Common myeloid progenitor, CD34-positive (primary cell): ENCODE results near the gene PTPRT.

ENCODE experiments used
- CTCF ChIA-PET: fragments of 350-600 bp; sonication (Branson Sonifier 250); formaldehyde crosslinking; loops from one replicate; lab custom pipeline; 2021; ENCODE audit warnings: antibody characterized with exemption; lab: Charles Lee
- POLR2A ChIA-PET: fragments of 350-600 bp; sonication (Branson Sonifier 250); formaldehyde crosslinking; loops from one replicate; lab custom pipeline; 2021; ENCODE audit warnings: antibody characterized with exemption; lab: Charles Lee
- DNase-seq, 3 donors: peaks; one replicate each; pipeline versions ENCODE4 v3.0.0 to v3.0.0-alpha.2; 2013
- H3K27ac ChIP-seq, 2 experiments: 1 replicate in 1 of 2; 2 replicates in 1 of 2; pipeline ENCODE4 v1.7.0; 2013; ENCODE audit warnings: inconsistent platforms in 2 of 2, low read length in 2 of 2, mild to moderate bottlenecking in 2 of 2, low read depth in 1 of 2, moderate library complexity in 1 of 2; ENCODE audit not compliant: severe bottlenecking in 2 of 2, insufficient read depth in 1 of 2, poor library complexity in 1 of 2
- H3K27me3 ChIP-seq, 5 experiments: replicated peaks in 2 of 5; 1 replicate in 3 of 5; 2 replicates in 2 of 5; pipeline versions ENCODE4 v1.6.1 to v1.7.0; 2013; ENCODE audit warnings: low read length in 4 of 5, mild to moderate bottlenecking in 2 of 5, moderate library complexity in 2 of 5, inconsistent platforms in 1 of 5; ENCODE audit not compliant: insufficient read depth in 5 of 5, control insufficient read depth in 4 of 5
- H3K36me3 ChIP-seq, 4 experiments: 1 replicate in 2 of 4; 2 replicates in 2 of 4; pipeline versions ENCODE4 v1.6.1 to v1.7.0; 2013; ENCODE audit warnings: low read length in 3 of 4, control low read depth in 1 of 4, mild to moderate bottlenecking in 1 of 4; ENCODE audit not compliant: control insufficient read depth in 4 of 4, insufficient read depth in 4 of 4
- H3K4me1 ChIP-seq, 4 experiments: 1 replicate in 3 of 4; 2 replicates in 1 of 4; pipeline versions ENCODE4 v1.6.1 to v1.7.1; 2013; ENCODE audit warnings: low read length in 3 of 4, mild to moderate bottlenecking in 3 of 4, control low read depth in 1 of 4, inconsistent platforms in 1 of 4, moderate library complexity in 1 of 4; ENCODE audit not compliant: control insufficient read depth in 4 of 4, insufficient read depth in 4 of 4; ENCODE audit errors: control extremely low read depth in 1 of 4
- H3K4me3 ChIP-seq, 7 experiments: 1 replicate in 4 of 7; 2 replicates in 3 of 7; pipeline versions ENCODE4 v1.5.1 to v1.7.0; 2013; ENCODE audit warnings: mild to moderate bottlenecking in 7 of 7, low read length in 6 of 7, moderate library complexity in 6 of 7, inconsistent platforms in 2 of 7, low read depth in 2 of 7, control low read depth in 1 of 7; ENCODE audit not compliant: insufficient read depth in 4 of 7, control insufficient read depth in 1 of 7; ENCODE audit errors: extremely low read depth in 1 of 7
- H3K9me3 ChIP-seq, 5 experiments: 1 replicate in 4 of 5; 2 replicates in 1 of 5; pipeline versions ENCODE4 v1.6.1 to v1.7.1; 2013; ENCODE audit warnings: low read length in 4 of 5, mild to moderate bottlenecking in 2 of 5, inconsistent platforms in 1 of 5, low read depth in 1 of 5, moderate library complexity in 1 of 5; ENCODE audit not compliant: control insufficient read depth in 4 of 5, insufficient read depth in 2 of 5; ENCODE audit errors: control extremely low read depth in 1 of 5
- WGBS: methylation state at CpG from one replicate; pipeline ENCODE4 v1.1.5; 2013; ENCODE audit not compliant: insufficient coverage; 5-methylcytosine and 5-hydroxymethylcytosine counted together

PTPRT gene

GRCh38 chr20:43137160-43137559 lies 52.5 kb downstream of the PTPRT start:
- no peaks in the 10 kb centered on the region for H3K9me3 ChIP-seq
- WGBS, result no CpG with 5 or more reads among the region's 1 CpG
- no peaks in the 10 kb centered on the region for H3K36me3 ChIP-seq
- no peak overlapping the region for H3K4me3 ChIP-seq
- H3K27ac ChIP-seq, result no peak overlapping the region
- CTCF ChIA-PET, result no interaction called here
- no peak for DNase-seq
- POLR2A ChIA-PET, result no interaction called here
- no peaks in the 10 kb centered on the region for H3K4me1 ChIP-seq
- H3K27me3 ChIP-seq, result peaks cover 0 to 2% (median 0%) of the 10 kb centered on the region in 5 experiments

GRCh38 chr20:43124241-43124640 lies 65.5 kb downstream of the PTPRT start:
- no peaks in the 10 kb centered on the region for H3K36me3 ChIP-seq
- H3K4me3 ChIP-seq, result no peak overlapping the region
- DNase-seq, result no peak
- no peaks in the 10 kb centered on the region for H3K9me3 ChIP-seq
- CTCF ChIA-PET, result no interaction called here
- WGBS, result no CpG with 5 or more reads among the region's 5 CpGs
- no peaks in the 10 kb centered on the region for H3K27me3 ChIP-seq
- POLR2A ChIA-PET, result no interaction called here
- no peak overlapping the region for H3K27ac ChIP-seq
- H3K4me1 ChIP-seq, result no peaks in the 10 kb centered on the region

- H3K9me3 ChIP-seq, result no peaks in the 10 kb centered on the region
- POLR2A ChIA-PET, result no interaction called here
- no peak for DNase-seq
- no peaks in the 10 kb centered on the region for H3K27me3 ChIP-seq
- H3K4me1 ChIP-seq, result no peaks in the 10 kb centered on the region
- no peak overlapping the region for H3K4me3 ChIP-seq
- no peak overlapping the region for H3K27ac ChIP-seq
- WGBS, result 95% methylated on average over 2 of the region's 2 CpGs
- CTCF ChIA-PET, result no interaction called here
- no peaks in the 10 kb centered on the region for H3K36me3 ChIP-seq
Measured at GRCh38 chr20:43123180-43123579, 66.5 kb downstream of the PTPRT start.

- WGBS, result 67% methylated on average over 1 of the region's 2 CpGs
- H3K9me3 ChIP-seq, result no peaks in the 10 kb centered on the region
- DNase-seq, result no peak
- POLR2A ChIA-PET, result no interaction called here
- H3K4me3 ChIP-seq, result no peak overlapping the region
- no peaks in the 10 kb centered on the region for H3K4me1 ChIP-seq
- CTCF ChIA-PET, result no interaction called here
- no peaks in the 10 kb centered on the region for H3K27me3 ChIP-seq
- H3K27ac ChIP-seq, result no peak overlapping the region
- no peaks in the 10 kb centered on the region for H3K36me3 ChIP-seq
Measured at GRCh38 chr20:43119720-43120119, 70.0 kb downstream of the PTPRT start.

GRCh38 chr20:43102394-43102793 lies 87.3 kb downstream of the PTPRT start:
- Histone ChIP-seq H3K4me1 (no peaks in the 10 kb centered on the region), H3K27ac (no peak overlapping the region), H3K36me3 (no peaks in the 10 kb centered on the region), H3K9me3 (no peaks in the 10 kb centered on the region), H3K4me3 (no peak overlapping the region), H3K27me3 (peaks cover 0 to 2% (median 0%) of the 10 kb centered on the region in 5 experiments)
- DNase-seq, result no peak
- POLR2A ChIA-PET, result no interaction called here
- 13% methylated on average over 3 of the region's 5 CpGs for WGBS
- CTCF ChIA-PET, result no interaction called here

GRCh38 chr20:43096931-43097260 lies 92.8 kb downstream of the PTPRT start:
- 76% methylated on average over 5 of the region's 5 CpGs for WGBS
- H3K9me3 ChIP-seq, result no peaks in the 10 kb centered on the region
- no peak overlapping the region for H3K4me3 ChIP-seq
- no peaks in the 10 kb centered on the region for H3K4me1 ChIP-seq
- H3K27me3 ChIP-seq, result peaks cover 0 to 2% (median 0%) of the 10 kb centered on the region in 5 experiments
- no peak for DNase-seq
- no peak overlapping the region for H3K27ac ChIP-seq
- H3K36me3 ChIP-seq, result no peaks in the 10 kb centered on the region
- CTCF ChIA-PET, result no interaction called here
- POLR2A ChIA-PET, result no interaction called here

GRCh38 chr20:43096126-43096930 lies 93.4 kb downstream of the PTPRT start:
- Histone ChIP-seq H3K27me3 (peaks cover 0 to 2% (median 0%) of the 10 kb centered on the region in 5 experiments), H3K4me1 (no peaks in the 10 kb centered on the region), H3K36me3 (no peaks in the 10 kb centered on the region), H3K9me3 (no peaks in the 10 kb centered on the region), H3K27ac (no peak overlapping the region), H3K4me3 (no peak overlapping the region)
- 33% methylated on average over 4 of the region's 5 CpGs for WGBS
- CTCF ChIA-PET, result no interaction called here
- no peak for DNase-seq
- POLR2A ChIA-PET, result no interaction called here
